Activated CD4-positive, alpha-beta memory T cell treated with anti-CD3 and anti-CD28 coated beads for 36 hours (primary cell): ENCODE results near the gene NUP37. TPM values are rescaled to one million over a fixed set of nuclear protein-coding genes. Genes with fewer than 3 reads are reported as not detected.
A peak's percentile ranks its signal among the peaks of the same experiment; 100 is the strongest.
"Not testable (repeated sequence)": the region's sequence is repeated elsewhere in the genome, so short reads cannot be mapped to it uniquely, and the experiment has no call there.

ENCODE experiments used
- CTCF ChIA-PET: fragments of 350-600 bp; sonication (Branson Sonifier 250); formaldehyde crosslinking; loops from one replicate; lab custom pipeline; 2021; ENCODE audit warnings: antibody characterized with exemption, inconsistent platforms; lab: Charles Lee
- POLR2A ChIA-PET: fragments of 350-600 bp; sonication (Branson Sonifier 250); formaldehyde crosslinking; loops from one replicate; lab custom pipeline; 2021; ENCODE audit warnings: antibody characterized with exemption; lab: Charles Lee
- DNase-seq: peaks from one replicate; pipeline ENCODE4 v3.0.0-alpha.2; 2020
- H3K27ac Mint-ChIP-seq: one replicate; pipeline ENCODE4 v1.8.0; 2021; ENCODE audit warnings: mixed read lengths
- H3K27me3 Mint-ChIP-seq: one replicate; pipeline ENCODE4 v1.8.0; 2021; ENCODE audit warnings: mixed read lengths
- H3K36me3 Mint-ChIP-seq: one replicate; pipeline ENCODE4 v1.8.0; 2021; ENCODE audit warnings: mixed read lengths
- H3K4me1 Mint-ChIP-seq: one replicate; pipeline ENCODE4 v1.8.0; 2021; ENCODE audit warnings: low read depth, mixed read lengths
- H3K4me3 Mint-ChIP-seq: one replicate; pipeline ENCODE4 v1.8.0; 2021; ENCODE audit warnings: mild to moderate bottlenecking, mixed read lengths
- H3K9me3 Mint-ChIP-seq: one replicate; pipeline ENCODE4 v1.8.0; 2021; ENCODE audit warnings: mixed read lengths
- intact Hi-C: fragments of 100-400 bp; cut with micrococcal nuclease; formaldehyde crosslinking; loops from one replicate; pipeline ENCODE4 v1.15.1; 2023
- total RNA-seq, 2 experiments: library from RNA; stranded (reverse); gene quantifications; one replicate each; pipeline ENCODE4 v1.2.3, GENCODE V29; 2021

NUP37 gene
- total RNA-seq, 2 experiments from 2014 or later: 86.8 to 89.5 TPM

DNA sequence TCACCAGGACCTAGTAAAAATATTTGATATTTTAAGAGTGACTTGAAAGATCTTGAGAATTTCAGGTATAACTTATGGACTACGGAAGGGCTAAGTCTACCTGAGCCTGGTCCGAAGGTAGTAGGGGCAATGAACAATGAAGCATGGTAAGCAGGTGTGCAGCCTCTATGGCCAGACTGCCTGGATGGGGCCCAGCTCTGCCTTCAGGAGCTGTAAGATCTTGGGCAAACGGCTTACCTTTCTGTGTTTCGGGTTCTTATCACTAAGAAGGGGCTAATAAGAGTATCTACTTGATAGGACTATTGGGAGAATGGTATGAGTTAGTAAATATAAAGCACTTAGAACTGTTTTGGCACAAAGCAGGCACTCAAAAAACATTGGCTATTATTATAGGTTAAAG is 39.1 kb downstream of the NUP37 start:
- Mint-ChIP-seq H3K36me3 (peaks cover 47% of the 10 kb centered on the region), H3K4me1 (no peaks in the 10 kb centered on the region), H3K9me3 (no peaks in the 10 kb centered on the region), H3K27me3 (no peaks in the 10 kb centered on the region), H3K27ac (no peak overlapping the region), H3K4me3 (no peak overlapping the region)
- CTCF ChIA-PET: no interaction called here
- intact Hi-C loops: no loop called here
- no peak for DNase-seq
- POLR2A ChIA-PET: no interaction called here

DNA sequence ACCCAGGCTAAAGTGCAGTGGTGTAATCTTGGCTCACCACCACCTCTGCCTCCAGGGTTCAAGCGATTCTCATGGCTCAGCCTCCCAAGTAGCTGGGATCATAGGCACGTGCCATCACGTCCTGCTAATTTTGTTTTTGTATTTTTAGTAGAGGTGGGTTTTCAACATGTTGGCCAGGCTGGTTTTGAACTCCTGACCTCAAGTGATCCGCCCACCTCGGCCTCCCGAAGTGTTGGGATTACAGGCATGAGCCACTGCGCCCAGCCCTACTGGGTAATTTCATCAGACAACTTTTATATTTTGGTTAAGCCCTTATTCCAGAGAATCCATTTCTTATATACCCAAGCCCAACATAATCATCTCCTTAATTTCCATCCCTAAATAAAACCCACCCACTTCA is 47.8 kb downstream of the NUP37 start:
- H3K4me1 Mint-ChIP-seq, H3K9me3 Mint-ChIP-seq, H3K4me3 Mint-ChIP-seq, intact Hi-C loops, POLR2A ChIA-PET, H3K27ac Mint-ChIP-seq, H3K27me3 Mint-ChIP-seq, CTCF ChIA-PET, DNase-seq: not testable (repeated sequence)
- H3K36me3 Mint-ChIP-seq: peaks cover 12% of the 10 kb centered on the region

DNA sequence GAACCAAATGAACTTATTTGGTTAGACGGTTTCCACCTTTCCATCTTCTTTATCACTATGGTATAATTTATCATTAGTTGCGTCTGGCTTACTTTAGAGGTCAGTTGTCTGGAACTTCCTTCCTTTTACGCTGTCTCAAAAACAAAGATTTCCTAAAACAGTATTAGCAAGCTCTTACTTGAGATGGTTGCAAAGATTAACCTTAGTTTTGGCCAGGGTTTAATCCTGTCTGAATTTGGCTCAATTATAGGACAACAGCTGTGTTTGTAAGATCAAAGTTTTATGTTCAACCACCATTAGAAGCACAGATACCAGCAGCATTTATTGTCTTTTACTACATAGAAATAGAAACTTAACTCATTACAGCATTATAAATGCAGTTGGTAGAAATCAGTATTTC is 50.2 kb downstream of the NUP37 start:
- no peak for DNase-seq
- POLR2A ChIA-PET: no interaction called here
- H3K9me3 Mint-ChIP-seq: no peaks in the 10 kb centered on the region
- CTCF ChIA-PET: interaction anchor here (0.6 kb wide), 1 partner anchor 91 kb away, joined by 3 read pairs; no protein-coding TSS in a partner anchor
- intact Hi-C loops: no loop called here
- peaks cover 2% of the 10 kb centered on the region for H3K36me3 Mint-ChIP-seq
- no peak overlapping the region for H3K27ac Mint-ChIP-seq
- H3K4me1 Mint-ChIP-seq: no peaks in the 10 kb centered on the region
- no peak overlapping the region for H3K4me3 Mint-ChIP-seq
- no peaks in the 10 kb centered on the region for H3K27me3 Mint-ChIP-seq

DNA sequence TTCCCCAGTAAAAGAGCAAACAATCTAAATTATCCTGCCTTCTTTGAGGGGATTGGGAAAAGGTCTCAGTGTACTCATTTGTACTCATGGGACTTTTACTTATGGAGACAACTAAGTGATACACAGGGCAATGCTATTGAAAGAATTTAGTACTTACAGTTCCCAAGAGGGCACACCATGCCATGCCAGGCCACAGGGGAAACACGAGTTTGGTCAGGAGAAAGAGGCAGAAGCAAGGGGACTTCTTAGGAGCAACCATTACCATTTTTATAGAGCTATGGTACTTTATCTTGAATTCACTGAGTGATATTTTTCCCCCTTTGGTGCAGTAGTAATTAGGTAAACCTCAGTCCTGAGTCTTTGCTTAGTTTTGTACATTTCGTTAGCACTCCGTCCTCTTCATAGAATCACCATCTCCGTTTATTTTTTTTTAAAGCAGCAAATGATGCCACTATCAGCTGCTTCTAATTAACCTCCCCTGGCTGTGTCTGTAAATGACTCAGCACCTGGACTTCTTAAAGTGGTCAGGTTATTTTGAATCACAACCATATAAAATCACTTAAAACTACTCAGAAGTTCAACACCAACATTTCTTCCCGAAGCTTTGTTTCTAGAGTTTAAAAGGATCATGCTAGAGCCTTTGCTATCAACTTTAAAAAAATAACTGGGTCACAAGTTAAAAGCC is 52.2 kb downstream of the NUP37 start:
- H3K4me3 Mint-ChIP-seq: no peak overlapping the region
- H3K36me3 Mint-ChIP-seq: no peaks in the 10 kb centered on the region
- ChIA-PET CTCF (no interaction called here), POLR2A (no interaction called here)
- H3K27ac Mint-ChIP-seq: no peak overlapping the region
- intact Hi-C loops: no loop called here
- no peaks in the 10 kb centered on the region for H3K9me3 Mint-ChIP-seq
- H3K4me1 Mint-ChIP-seq: no peaks in the 10 kb centered on the region
- H3K27me3 Mint-ChIP-seq: no peaks in the 10 kb centered on the region
- no peak for DNase-seq

DNA sequence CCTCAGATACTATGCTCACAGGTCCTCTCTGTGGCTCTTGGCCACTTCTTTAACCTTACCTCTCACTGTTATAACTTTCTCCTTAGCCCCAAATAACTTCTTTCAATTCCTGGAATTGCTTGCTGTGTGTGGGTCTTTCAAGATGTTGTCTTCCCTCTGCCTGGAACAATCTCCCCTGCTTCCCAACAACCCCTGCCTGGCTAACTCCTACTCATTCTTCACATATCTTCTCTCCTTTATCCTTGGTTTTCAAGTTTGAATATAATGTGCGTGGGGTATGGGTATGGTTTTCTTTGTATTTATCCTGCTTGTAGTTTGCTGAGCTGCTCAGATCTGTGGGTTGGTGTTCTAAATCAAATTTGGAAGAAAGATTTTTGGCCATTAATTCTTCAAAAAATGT is 55.4 kb downstream of the NUP37 start:
- Mint-ChIP-seq H3K4me3 (no peak overlapping the region), H3K27ac (no peak overlapping the region), H3K36me3 (peaks cover 3% of the 10 kb centered on the region), H3K4me1 (peaks cover 14% of the 10 kb centered on the region), H3K9me3 (no peaks in the 10 kb centered on the region), H3K27me3 (no peaks in the 10 kb centered on the region)
- ChIA-PET CTCF (no interaction called here), POLR2A (no interaction called here)
- intact Hi-C loops: loop anchor here (5.0 kb wide), 6 partner anchors 47 to 1893 kb away; partner anchors contain the start of genes ARL1, CHPT1 and PMCH
- no peak for DNase-seq

DNA sequence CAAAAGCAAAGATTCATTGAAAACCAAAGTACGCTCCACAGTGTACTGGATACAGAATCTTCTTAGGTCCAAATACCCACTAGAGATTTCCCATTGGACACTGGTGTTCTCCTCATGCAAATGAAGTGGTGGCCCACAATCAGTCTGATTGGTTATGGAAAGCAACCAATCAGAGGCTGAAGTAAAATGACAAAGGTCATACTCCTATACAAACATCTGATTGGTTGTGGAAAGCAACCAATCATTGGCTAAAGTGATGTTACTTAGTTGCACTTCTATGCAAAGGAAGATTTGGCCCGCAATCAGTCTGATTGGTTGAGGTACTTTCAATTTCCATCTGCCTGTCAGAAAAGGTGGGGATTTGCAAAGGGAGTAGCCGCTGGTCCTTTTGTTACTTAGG is 56.8 kb downstream of the NUP37 start:
- no peak overlapping the region for H3K4me3 Mint-ChIP-seq
- H3K36me3 Mint-ChIP-seq: peaks cover 6% of the 10 kb centered on the region
- H3K9me3 Mint-ChIP-seq: no peaks in the 10 kb centered on the region
- peaks cover 24% of the 10 kb centered on the region for H3K4me1 Mint-ChIP-seq
- H3K27ac Mint-ChIP-seq: no peak overlapping the region
- DNase-seq: no peak
- intact Hi-C loops: loop anchor here (2.0 to 5.0 kb wide), 7 partner anchors 46 to 1894 kb away; partner anchors contain the start of genes ARL1, CHPT1, GNPTAB and PMCH
- H3K27me3 Mint-ChIP-seq: no peaks in the 10 kb centered on the region
- ChIA-PET CTCF (no interaction called here), POLR2A (no interaction called here)

DNA sequence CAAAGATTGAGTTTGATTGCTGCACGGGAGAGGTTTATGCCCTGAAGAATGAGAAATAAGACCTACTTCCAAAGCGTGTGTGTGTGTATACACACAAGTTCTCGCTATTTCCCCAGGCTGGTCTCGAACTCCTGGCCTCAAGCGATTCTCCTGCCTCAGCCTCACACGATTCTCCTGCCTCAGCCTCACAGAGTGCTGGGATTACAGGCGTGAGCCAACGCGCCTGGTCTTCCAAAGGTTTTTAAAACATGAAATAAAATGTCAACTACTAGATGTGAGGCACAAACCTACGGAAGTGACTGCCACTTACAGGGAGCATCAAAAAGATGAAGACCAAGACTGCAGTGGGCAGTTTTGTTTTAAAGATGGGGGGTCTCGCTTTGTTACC is 57.5 kb downstream of the NUP37 start:
- no peak for DNase-seq
- peaks cover 12% of the 10 kb centered on the region for H3K36me3 Mint-ChIP-seq
- peak overlapping the region; percentile 92 for H3K27ac Mint-ChIP-seq
- H3K27me3 Mint-ChIP-seq: no peaks in the 10 kb centered on the region
- peaks cover 30% of the 10 kb centered on the region for H3K4me1 Mint-ChIP-seq
- peak overlapping the region; percentile 85 for H3K4me3 Mint-ChIP-seq
- ChIA-PET CTCF (no interaction called here), POLR2A (interaction anchor here (0.6 to 1.8 kb wide), 3 partner anchors 18 to 57 kb away, joined by 3 to 9 read pairs (median 3); partner anchors contain the start of genes NUP37 and PARPBP)
- no peaks in the 10 kb centered on the region for H3K9me3 Mint-ChIP-seq
- intact Hi-C loops: loop anchor here (1.0 to 5.0 kb wide), 9 partner anchors 45 to 1895 kb away; partner anchors contain the start of genes ARL1, CHPT1, GNPTAB and NUP37

DNA sequence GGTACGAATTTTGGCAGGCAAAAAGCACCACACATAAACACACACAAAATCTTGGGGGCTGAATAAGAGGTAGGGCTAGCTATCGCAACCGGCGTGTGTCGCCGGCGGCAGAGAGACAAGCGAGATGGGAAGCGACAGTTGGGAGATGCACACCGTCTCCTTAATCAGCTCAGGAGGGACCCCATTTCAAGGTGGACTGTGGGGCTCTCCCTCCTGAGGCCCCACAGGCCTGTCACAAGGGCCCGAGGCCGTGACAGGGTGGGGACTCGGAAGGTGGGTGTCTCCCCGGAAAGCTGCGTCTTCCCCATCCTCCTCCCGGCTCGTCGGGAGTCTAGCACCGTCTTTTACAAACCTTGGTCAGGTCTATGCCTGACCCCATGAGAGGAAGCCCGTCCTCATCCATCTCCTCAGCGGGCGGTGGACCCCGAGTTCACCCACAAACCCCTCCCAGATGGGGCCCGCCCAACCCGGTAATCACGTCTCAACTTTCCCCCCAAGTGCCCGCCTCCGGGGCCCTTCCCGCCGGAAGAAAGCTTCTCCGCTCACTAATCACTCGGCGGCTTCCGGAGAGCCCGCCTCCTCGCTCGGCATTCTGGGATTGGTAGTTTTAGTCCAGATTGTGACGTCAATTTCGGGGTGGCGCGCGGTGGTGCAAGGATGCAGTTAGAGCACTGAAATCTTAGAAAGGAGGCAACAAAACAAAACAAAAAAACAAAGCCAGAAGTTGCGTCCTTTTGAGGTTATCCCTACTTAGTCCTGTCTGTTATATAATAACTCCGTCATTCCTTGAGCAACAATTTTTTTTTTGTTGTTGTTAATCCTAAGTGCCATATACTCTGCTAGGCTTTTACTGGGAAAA is 58.1 kb downstream of the NUP37 start, which contains the start of gene WASHC3:
Gene WASHC3 (minus strand): TSS at position 432 of the 859 bp plus-strand sequence. CDS start 29 bp downstream, at position 403.
- Mint-ChIP-seq H3K36me3 (peaks cover 17% of the 10 kb centered on the region), H3K4me3 (peak within 1 kb of the TSS; percentile 85), H3K9me3 (no peaks in the 10 kb centered on the region), H3K4me1 (peaks cover 32% of the 10 kb centered on the region), H3K27ac (peak within 1 kb of the TSS; percentile 92), H3K27me3 (no peaks in the 10 kb centered on the region)
- peak; percentile 97 for DNase-seq
- POLR2A ChIA-PET: interaction anchor here (0.6 to 1.8 kb wide), 4 partner anchors 17 to 126 kb away, joined by 3 to 9 read pairs (median 3); partner anchors contain the start of genes NUP37 and PARPBP
- CTCF ChIA-PET: interaction anchor here (1.0 to 1.3 kb wide), 2 partner anchors 123 to 422 kb away, joined by 3 to 4 read pairs; no protein-coding TSS in a partner anchor
- intact Hi-C loops: loop anchor here (1.0 to 5.0 kb wide), 9 partner anchors 44 to 1896 kb away; partner anchors contain the start of genes ARL1, CHPT1, GNPTAB and NUP37

DNA sequence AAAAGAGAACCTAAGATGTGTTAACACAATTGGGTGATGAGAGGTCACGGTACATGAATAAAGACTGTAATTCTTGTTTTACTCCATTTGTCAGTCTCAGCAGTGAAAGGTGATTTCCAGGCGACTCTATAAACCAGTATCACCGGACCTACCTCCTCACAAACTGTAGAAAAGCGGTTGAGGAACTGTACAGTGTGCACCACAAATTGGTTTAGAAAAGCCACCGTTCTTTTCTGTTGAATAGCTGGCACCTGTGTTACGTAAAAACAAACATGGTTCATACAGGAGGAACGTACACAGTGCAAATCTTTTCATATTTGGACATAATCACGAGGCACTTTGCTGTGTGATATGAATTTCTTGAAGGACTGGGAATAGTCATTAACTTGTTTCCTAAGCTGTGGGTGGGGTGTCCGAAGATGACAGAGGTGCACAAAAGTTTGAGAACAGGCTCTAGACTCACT is 58.8 kb downstream of the NUP37 start:
- peak; percentile 53 for DNase-seq

DNA sequence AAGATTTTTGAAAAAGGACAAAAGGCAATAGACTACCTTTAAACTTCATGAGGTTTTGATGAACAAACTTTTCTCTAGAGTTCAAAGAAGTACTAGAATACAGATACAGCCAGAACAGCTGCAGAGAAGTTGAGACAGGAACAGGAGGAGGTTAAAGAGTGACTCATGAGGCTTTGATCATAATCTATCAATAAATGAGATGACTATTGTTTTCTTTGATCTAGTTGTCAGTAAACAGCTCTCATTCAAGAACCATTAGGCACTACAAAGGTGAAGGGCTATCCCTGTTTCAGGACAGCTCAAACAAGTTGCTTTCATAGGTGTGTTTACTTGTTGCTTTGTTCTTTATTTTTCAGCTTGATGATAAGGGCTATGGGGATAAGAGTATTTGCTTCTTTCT is 60.6 kb downstream of the NUP37 start:
- no peaks in the 10 kb centered on the region for H3K9me3 Mint-ChIP-seq
- peaks cover 41% of the 10 kb centered on the region for H3K4me1 Mint-ChIP-seq
- no peak for DNase-seq
- no peaks in the 10 kb centered on the region for H3K27me3 Mint-ChIP-seq
- ChIA-PET CTCF (no interaction called here), POLR2A (interaction anchor here (0.9 kb wide), 1 partner anchor 62 kb away, joined by 3 read pairs; no protein-coding TSS in a partner anchor)
- intact Hi-C loops: loop anchor here (1.0 to 5.0 kb wide), 3 partner anchors 15 to 202 kb away; no protein-coding TSS in a partner anchor
- H3K36me3 Mint-ChIP-seq: peaks cover 31% of the 10 kb centered on the region
- no peak overlapping the region for H3K4me3 Mint-ChIP-seq
- H3K27ac Mint-ChIP-seq: peak overlapping the region; percentile 68

More for the DNA sequence above, 58.8 kb downstream of the NUP37 start:
- H3K27ac Mint-ChIP-seq: peak overlapping the region; percentile 92
- no peaks in the 10 kb centered on the region for H3K27me3 Mint-ChIP-seq
- H3K9me3 Mint-ChIP-seq: no peaks in the 10 kb centered on the region
- ChIA-PET CTCF (interaction anchor here (1.0 to 1.3 kb wide), 2 partner anchors 123 to 423 kb away, joined by 3 to 4 read pairs; no protein-coding TSS in a partner anchor), POLR2A (interaction anchor here (0.6 to 1.8 kb wide), 2 partner anchors 59 to 125 kb away, joined by 3 to 9 read pairs; partner anchors contain the start of genes NUP37 and PARPBP)
- peak overlapping the region; percentile 85 for H3K4me3 Mint-ChIP-seq
- peaks cover 23% of the 10 kb centered on the region for H3K36me3 Mint-ChIP-seq
- peaks cover 35% of the 10 kb centered on the region for H3K4me1 Mint-ChIP-seq
- intact Hi-C loops: loop anchor here (5.0 kb wide), 6 partner anchors 44 to 1896 kb away; partner anchors contain the start of genes ARL1, CHPT1 and PMCH

DNA sequence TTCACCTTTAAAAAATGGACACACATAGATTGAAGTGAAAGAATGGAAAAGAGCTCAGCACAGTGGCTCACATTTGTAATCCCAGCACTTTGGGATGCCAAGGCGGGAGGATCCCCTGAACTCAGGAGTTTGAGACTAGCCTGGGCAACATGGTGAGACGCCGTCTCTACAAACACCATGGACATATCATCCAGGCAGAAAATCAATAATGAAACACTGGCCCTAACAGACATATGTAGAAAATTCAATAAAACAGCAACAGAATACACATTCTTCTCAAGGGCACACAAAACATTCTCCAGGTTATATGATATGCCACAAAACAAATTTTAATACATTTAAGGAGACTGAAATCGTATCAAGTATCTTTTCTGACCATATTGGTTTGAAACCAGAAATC is 65.6 kb downstream of the NUP37 start:
- no peaks in the 10 kb centered on the region for H3K9me3 Mint-ChIP-seq
- no peak overlapping the region for H3K27ac Mint-ChIP-seq
- intact Hi-C loops: no loop called here
- H3K4me1 Mint-ChIP-seq: peaks cover 41% of the 10 kb centered on the region
- no peak for DNase-seq
- ChIA-PET POLR2A (no interaction called here), CTCF (no interaction called here)
- no peaks in the 10 kb centered on the region for H3K27me3 Mint-ChIP-seq
- no peak overlapping the region for H3K4me3 Mint-ChIP-seq
- H3K36me3 Mint-ChIP-seq: peaks cover 42% of the 10 kb centered on the region
